H7 (cell line): ENCODE measurements around the gene KSR2. TPM values are rescaled to one million over a fixed set of nuclear protein-coding genes. Genes with fewer than 3 reads are reported as not detected.
"Not testable (repeated sequence)": the region's sequence is repeated elsewhere in the genome, so short reads cannot be mapped to it uniquely, and the experiment has no call there.

Experiments
- DNase-seq: peaks from one replicate; pipeline ENCODE4 v3.0.0; 2012
- H3K27me3 ChIP-seq: 2 replicates; pipeline ENCODE4 v1.6.0; 2011; ENCODE audit warnings: mild to moderate bottlenecking, low read length; ENCODE audit not compliant: control insufficient read depth, insufficient read depth
- H3K36me3 ChIP-seq: replicated peaks from 2 replicates; pipeline ENCODE4 v1.5.1; 2011; ENCODE audit warnings: low read length; ENCODE audit not compliant: control insufficient read depth, insufficient read depth
- H3K4me3 ChIP-seq: 2 replicates; pipeline ENCODE4 v1.5.1; 2011; ENCODE audit warnings: low read depth, mild to moderate bottlenecking, control low read depth, low read length, moderate library complexity; ENCODE audit not compliant: insufficient read depth
- total RNA-seq: library from RNA; depleted of rRNA; stranded (reverse); fragments of >200 nt; shearing (Covaris generic); gene quantifications from 2 replicates; pipeline ENCODE4 v1.2.3, GENCODE V29; 2014

The KSR2 gene
- total RNA-seq, 1 experiment from 2014 or later: 0.10 TPM

DNA sequence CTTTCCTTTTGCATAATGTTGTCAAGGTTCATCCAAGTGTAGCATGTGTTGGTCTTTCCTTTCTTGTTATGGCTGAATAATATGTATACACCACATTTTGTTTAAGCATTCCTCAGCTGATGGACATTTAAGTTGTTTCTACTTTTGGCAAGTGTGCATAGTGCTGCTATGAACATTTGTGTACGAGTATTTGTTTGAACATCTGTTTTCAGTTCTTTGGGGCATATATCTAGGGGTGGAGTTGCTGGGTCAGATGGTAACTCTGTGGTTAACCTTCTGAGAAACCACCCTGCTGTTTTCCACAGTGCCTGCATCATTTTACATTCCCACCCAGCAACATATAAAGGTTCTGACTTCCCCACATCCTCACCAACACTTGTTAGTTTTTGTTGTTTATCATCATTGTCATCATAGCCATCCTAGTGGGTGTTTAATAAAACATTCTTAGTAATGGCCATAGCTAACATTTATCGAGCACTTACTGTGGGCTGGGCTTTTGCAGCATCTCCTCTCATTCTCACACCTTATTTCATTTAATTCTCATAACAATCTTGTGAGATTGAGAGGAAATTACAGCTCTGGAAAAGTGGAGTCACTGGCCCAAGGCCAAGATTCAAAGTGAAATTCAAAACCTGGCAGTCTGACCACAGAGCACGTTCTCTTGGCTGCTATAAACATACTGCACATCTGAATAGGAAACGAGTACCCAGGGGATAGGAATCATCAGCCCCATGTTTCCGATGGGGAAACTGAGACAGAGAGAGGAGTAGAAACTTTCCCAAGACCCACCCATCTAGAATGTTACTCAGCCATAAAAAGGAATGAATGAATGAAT is 193.6 kb downstream of the KSR2 start:
- DNase-seq: no peak
- Histone ChIP-seq H3K36me3 (no peaks in the 10 kb centered on the region), H3K27me3 (no peaks in the 10 kb centered on the region)

DNA sequence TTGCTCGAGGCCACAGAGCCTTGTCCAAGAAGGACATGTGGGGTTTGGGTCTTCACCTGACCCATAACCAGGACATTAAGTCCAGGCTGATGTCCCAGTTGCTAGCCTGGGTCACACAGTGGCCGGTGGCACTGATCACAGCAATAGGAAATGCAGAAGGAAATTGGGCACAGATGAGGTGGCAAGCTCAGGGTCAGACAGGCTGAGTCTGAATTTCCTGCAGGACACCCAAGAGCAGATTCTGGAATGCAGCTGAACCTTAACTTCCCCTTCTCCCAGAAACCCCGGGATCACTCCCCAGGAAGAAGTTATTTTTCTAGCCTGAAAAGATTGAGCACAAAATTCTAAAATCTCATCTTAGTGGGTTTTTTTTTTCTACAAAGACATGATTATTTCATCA is 199.9 kb downstream of the KSR2 start:
- DNase-seq: no peak
- Histone ChIP-seq H3K4me3 (no peak overlapping the region), H3K36me3 (no peaks in the 10 kb centered on the region), H3K27me3 (no peaks in the 10 kb centered on the region)

More for the DNA sequence above, 193.6 kb downstream of the KSR2 start:
- no peak overlapping the region for H3K4me3 ChIP-seq

DNA sequence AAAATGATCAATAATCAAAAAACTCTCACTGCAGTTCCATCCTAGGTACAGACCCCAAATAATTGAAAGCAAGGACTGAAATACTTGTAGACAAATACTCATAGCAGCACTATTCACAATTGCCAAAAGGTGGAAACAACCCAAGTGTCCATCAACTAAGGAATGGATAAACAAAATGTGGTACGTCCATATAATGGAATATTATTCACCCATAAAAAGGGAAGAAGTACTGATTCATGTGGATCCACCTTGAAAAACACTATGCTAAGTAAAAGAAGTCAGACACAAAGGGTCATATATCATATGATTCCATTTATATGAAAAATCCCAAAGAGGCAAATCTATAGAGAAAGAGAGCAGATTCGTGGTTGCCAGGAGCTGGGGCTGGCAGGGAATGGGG is 202.8 kb downstream of the KSR2 start:
- Histone ChIP-seq H3K27me3 (no peaks in the 10 kb centered on the region), H3K36me3 (no peaks in the 10 kb centered on the region), H3K4me3 (no peak overlapping the region)
- no peak for DNase-seq

DNA sequence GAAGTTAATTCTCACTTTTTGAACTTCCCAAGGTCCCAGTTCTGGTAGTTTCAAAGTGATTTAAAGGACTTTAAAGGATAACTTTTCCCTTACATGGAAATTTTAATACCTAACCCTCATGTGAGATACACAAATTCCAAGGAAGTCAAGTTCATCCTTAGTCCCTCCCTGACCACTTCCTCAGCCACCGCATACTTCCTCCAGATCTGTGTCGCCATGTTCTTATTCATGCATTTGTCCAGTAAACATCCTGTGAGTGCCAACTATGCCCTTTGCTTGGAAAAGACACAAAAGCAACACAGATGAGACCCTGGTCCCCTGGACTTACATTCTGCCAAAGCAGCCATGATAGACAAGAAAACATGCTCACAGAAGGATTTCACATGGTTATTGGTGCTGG is 206.6 kb downstream of the KSR2 start:
- Histone ChIP-seq H3K4me3 (no peak overlapping the region), H3K36me3 (no peaks in the 10 kb centered on the region), H3K27me3 (no peaks in the 10 kb centered on the region)
- no peak for DNase-seq

DNA sequence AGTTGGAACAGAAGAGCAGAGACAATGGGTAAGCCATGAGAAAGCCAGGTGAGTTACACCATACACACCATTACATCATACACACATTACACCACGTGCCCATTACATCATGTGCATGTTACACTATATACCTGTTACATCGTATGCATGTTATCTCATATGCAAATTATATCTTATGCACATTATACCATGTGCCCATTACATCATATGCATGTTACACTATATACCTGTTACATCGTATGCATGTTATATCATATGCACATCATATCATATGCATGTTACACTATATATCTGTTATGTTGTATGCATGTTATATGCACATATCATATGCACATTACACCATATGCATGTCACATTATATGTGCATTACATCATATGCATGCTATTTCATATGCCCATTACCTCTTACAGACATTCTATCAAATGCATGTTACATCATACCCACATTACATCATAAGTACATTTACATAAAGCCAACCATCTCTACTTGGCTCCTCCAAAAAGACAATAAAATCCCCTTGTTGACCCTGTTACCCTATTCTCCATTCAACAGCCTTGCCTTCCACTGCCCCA is 207.2 kb downstream of the KSR2 start:
- H3K4me3 ChIP-seq: no peak overlapping the region
- no peaks in the 10 kb centered on the region for H3K36me3 ChIP-seq
- no peaks in the 10 kb centered on the region for H3K27me3 ChIP-seq
- no peak for DNase-seq

DNA sequence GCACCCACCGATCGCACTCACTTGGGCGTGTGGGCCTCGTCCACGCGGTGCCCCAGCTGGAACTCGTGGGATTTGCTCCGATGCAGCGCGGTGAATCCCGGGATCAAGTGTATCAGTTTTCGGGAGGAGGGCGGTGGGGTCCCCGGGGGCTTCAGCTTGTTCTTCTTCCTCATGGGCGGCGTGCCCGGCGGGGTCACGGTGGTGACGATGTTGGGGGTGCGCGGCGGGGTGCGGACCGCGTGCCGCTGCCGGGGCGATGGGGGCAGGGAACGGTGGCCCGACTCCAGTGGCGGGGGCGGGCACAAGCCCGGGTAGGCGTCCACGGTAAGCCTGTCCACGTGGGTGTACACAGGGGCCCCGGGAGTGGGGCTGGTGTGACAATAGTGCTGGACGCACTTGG is 207.8 kb downstream of the KSR2 start:
- no peaks in the 10 kb centered on the region for H3K36me3 ChIP-seq
- peak; percentile 25 for DNase-seq
- H3K27me3 ChIP-seq: no peaks in the 10 kb centered on the region
- no peak overlapping the region for H3K4me3 ChIP-seq

DNA sequence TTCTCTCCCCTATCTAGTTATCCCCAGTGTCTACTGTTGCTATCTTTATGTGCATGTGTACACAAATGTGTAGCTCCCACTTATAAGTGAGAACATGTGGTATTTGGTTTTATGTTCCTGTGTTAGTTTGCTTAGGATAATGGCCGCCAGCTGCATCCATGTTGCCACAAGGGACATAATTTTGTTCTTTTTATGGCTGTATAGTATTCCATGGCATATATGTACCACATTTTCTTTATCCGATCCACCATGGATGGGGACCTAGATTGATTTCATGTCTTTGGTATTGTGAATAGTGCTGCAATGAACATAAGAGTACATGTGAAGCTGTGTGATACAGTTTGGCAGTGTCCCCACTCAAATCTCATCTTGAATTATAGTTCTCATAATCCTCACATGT is 218.1 kb downstream of the KSR2 start:
- Histone ChIP-seq H3K36me3 (no peaks in the 10 kb centered on the region), H3K4me3 (no peak overlapping the region), H3K27me3 (no peaks in the 10 kb centered on the region; the same call in 1 of the 2 replicates)
- DNase-seq: no peak

DNA sequence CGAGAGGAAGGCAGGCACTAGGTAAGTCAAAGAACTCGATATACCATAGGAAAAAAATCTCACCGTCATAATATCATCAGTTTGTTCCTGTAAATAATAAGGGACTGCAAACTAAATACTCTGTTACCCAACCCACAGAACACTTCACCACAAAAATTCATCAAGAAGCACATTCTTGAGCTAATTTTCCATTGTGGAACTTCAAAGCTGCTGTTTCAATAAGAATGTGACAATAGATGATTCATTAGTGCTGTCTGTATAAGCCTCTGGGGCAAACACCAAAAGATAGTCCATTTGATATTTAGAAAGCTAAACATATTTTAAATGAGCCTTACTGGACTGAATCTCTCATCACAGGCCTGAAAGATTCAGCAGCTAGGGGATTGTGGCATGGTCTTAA is 219.4 kb downstream of the KSR2 start:
- no peaks in the 10 kb centered on the region for H3K27me3 ChIP-seq
- DNase-seq: no peak
- no peaks in the 10 kb centered on the region for H3K36me3 ChIP-seq
- H3K4me3 ChIP-seq: no peak overlapping the region

DNA sequence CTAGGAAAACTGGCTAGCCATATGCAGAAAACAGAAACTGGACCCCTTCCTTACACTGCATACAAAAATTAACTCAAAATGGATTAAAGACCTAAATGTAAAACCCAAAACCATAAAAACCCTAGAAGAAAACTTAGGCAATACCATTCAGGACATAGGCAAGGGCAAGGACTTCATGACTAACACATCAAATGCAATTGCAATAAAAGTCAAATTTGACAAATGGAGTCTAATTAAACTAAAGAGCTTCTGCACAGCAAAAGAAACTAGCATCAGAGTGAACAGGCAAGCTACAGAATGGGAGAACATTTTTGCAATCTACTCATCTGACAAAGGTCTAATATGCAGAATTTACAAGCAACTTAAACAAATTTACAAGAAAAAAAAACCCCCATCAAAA is 222.4 kb downstream of the KSR2 start:
- not testable (repeated sequence) for H3K27me3 ChIP-seq, H3K36me3 ChIP-seq, H3K4me3 ChIP-seq, DNase-seq

DNA sequence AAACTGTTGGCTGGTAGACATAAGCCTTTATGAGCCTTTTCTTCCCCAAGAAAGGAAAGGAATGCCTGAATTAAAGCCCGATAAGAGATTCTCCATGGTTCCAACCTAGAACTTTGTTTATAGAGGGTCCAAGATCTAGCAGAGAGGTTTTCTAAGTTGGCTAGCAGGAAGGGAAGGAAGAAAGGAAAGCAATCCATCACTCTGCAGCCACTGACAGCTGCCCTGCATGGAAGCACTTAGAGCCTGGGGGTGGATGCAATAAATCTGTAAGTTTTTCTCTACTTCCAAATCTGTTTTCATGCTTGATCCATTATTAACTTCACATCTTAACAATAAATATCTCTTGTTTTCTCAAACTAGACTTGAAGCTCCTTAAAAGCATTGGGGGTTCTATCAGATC is 224.4 kb downstream of the KSR2 start:
- DNase-seq: no peak
- H3K4me3 ChIP-seq: no peak overlapping the region
- H3K27me3 ChIP-seq: no peaks in the 10 kb centered on the region
- H3K36me3 ChIP-seq: no peaks in the 10 kb centered on the region

DNA sequence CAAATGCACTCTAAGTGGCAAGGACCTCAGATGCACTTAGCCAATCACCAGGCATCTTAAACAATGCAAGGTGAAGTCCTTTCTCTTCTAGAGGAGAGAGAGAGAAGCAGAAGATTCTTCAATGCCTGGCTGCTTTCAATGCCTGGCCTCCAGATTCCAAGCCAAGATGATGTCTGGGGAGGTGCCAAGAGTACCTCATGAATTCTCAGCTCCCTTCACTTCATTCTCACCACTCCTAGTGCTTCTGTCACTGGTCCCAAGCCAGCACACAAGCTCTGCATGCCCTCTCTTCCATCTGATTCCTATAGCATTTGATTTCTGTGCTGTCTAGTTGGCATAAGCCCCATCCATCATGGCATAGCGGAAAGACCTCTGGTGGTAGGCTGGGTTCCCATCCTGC is 225.0 kb downstream of the KSR2 start:
- no peaks in the 10 kb centered on the region for H3K36me3 ChIP-seq

DNA sequence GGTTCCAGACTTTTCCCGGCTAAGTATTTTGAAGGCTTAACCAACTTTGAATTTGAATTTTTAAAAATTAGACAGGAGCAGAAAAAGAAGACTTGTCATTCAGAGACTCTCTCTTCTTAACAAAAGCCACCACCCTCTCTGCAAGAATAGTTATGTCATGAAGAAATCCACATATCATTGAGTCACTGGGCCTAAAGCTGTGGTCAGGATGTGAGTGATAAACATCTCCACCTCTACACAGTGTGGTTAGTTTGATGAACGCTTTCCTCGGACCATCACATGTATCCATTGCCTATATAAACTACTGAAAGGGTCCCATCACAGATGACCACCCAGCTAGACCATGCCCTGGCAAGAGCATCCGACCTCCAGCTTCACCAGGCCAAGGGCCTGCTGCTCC is 226.1 kb downstream of the KSR2 start:
- H3K36me3 ChIP-seq: no peaks in the 10 kb centered on the region
- H3K4me3 ChIP-seq: no peak overlapping the region
- H3K27me3 ChIP-seq: no peaks in the 10 kb centered on the region
- DNase-seq: no peak

More for the DNA sequence above, 225.0 kb downstream of the KSR2 start:
- Histone ChIP-seq H3K4me3 (no peak overlapping the region), H3K27me3 (no peaks in the 10 kb centered on the region)
- DNase-seq: no peak

DNA sequence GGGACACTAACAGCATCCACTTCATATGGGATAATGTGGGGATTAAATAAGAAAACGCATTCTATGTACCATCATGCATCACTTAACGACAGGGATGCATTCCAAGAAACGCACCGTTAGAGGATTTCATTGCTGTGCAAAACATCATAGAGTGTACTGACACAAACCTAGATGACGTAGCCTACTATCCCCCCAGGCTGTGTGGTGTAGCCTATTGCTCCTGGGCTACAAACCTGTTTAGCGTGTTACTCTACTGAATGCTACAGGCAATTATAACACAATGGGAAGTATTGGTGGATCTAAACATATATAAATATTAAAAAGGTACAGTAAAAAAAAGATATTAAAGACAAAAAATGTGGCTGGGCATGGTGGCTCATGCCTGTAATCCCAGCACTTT is 230.6 kb downstream of the KSR2 start:
- no peaks in the 10 kb centered on the region for H3K27me3 ChIP-seq
- no peaks in the 10 kb centered on the region for H3K36me3 ChIP-seq
- no peak for DNase-seq
- no peak overlapping the region for H3K4me3 ChIP-seq

DNA sequence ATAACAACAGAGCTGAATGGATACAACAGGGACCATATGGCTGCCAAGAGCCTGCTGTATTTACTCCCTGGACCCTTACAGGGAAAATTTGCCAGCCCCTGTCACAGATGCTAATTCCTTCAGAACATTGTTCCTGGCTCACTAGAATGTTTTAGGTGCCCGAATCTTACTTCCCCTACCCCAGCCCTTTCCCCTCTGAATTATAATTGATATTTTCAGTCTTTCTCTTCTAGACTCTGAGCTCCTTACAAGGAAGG is 235.3 kb downstream of the KSR2 start:
- H3K36me3 ChIP-seq: no peaks in the 10 kb centered on the region
- no peaks in the 10 kb centered on the region for H3K27me3 ChIP-seq
- no peak overlapping the region for H3K4me3 ChIP-seq
- DNase-seq: no peak

DNA sequence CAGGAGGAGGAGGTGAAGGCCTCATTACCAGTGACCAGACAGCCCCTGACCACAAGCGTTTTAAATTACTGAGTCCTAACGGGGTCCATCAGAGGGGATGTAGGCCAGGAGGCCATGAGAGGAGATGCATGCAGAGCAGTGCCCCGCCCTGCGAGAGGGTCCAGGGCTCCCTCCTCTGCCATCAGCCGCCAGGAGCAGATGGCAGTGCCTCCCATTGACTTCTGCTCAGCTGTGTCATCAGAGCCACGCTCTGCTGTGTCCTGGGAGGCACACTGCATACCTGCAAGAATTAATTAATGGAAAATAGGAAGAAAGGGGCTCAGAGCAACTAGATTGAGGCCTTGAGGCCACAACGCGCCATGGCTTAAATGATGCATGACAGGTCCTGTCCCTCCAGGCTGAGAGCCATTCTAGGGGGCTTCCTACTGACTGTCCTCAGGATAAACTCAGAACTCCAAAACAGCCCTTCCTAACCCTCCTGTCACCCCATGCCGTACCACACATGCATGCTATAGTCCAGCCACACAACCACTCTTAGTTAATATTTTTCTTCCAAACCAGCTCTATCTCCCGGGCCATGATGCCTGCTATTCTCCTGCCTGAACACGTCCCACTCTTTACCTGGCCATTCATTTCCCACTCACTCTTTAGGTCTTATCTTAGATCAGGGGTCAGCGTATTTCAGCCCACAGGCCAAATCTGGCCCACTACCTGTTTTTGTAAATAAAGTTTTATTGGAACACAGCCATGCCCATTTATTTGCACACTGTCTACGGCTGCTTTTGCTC is 235.8 kb downstream of the KSR2 start:
- Histone ChIP-seq H3K36me3 (no peaks in the 10 kb centered on the region), H3K4me3 (no peak overlapping the region), H3K27me3 (no peaks in the 10 kb centered on the region)
- DNase-seq: no peak
